SK-N-SH (cell line): ENCODE measurements around the gene LTBP2. TPM values are rescaled to one million over a fixed set of nuclear protein-coding genes. Genes with fewer than 3 reads are reported as not detected.

Experiments used
- CTCF ChIA-PET: fragments of 300-600, 350-600 bp; formaldehyde crosslinking; extraction: SDS; loops from one replicate; lab custom pipeline; 2021; lab: Yijun Ruan, JAX
- POLR2A ChIA-PET: fragments of 350-600 bp; sonication (Branson Sonifier 250); formaldehyde crosslinking; extraction: SDS; loops from one replicate; lab custom pipeline; 2020; ENCODE audit warnings: antibody characterized with exemption, inconsistent platforms; lab: Yijun Ruan, JAX
- DNase-seq: peaks from one replicate; pipeline ENCODE4 v3.0.0; 2012
- H2AFZ ChIP-seq: fragments of 200-600 bp; sonication (generic); 2 replicates; pipeline ENCODE4 v1.8.1; 2016; ENCODE audit warnings: antibody characterized with exemption, mild to moderate bottlenecking, low read depth
- H3F3A ChIP-seq: fragments of 200-600 bp; sonication (generic); replicated peaks from 2 replicates; pipeline ENCODE3; 2016; ENCODE audit warnings: antibody characterized with exemption, mild to moderate bottlenecking; ENCODE audit not compliant: insufficient read depth
- H3K27ac ChIP-seq, 2 experiments: fragments of 200-500 bp in 1 of 2; fragments of 200-600 bp in 1 of 2; sonication (Bioruptor generic) in 1 of 2; sonication (generic), shearing (Covaris generic) in 1 of 2; 2 replicates each; pipeline versions ENCODE4 v1.5.1 to v1.6.1; 2014 to 2016; ENCODE audit warnings: low read depth in 2 of 2, inconsistent platforms in 1 of 2, low read length in 1 of 2, mild to moderate bottlenecking in 1 of 2, mixed read lengths in 1 of 2
- H3K27me3 ChIP-seq: fragments of 200-600 bp; sonication (generic), shearing (Covaris generic); 2 replicates; pipeline ENCODE4 v1.6.1; 2016; ENCODE audit warnings: mixed run types; ENCODE audit not compliant: insufficient read depth
- H3K36me3 ChIP-seq, 2 experiments: fragments of 200-500 bp in 1 of 2; fragments of 200-600 bp in 1 of 2; sonication (Bioruptor generic) in 1 of 2; sonication (generic) in 1 of 2; replicated peaks in 1 of 2; 2 replicates each; pipeline versions ENCODE3 to v1.5.1; 2014 to 2016; ENCODE audit warnings: low read length in 1 of 2, mild to moderate bottlenecking in 1 of 2; ENCODE audit not compliant: insufficient read depth in 2 of 2, control insufficient read depth in 1 of 2
- H3K4me1 ChIP-seq, 2 experiments: fragments of 200-500 bp in 1 of 2; fragments of 200-600 bp in 1 of 2; sonication (Bioruptor generic) in 1 of 2; sonication (generic), shearing (Covaris generic) in 1 of 2; 2 replicates each; pipeline versions ENCODE4 v1.5.1 to v1.6.1; 2014 to 2016; ENCODE audit warnings: low read depth in 1 of 2, low read length in 1 of 2, mixed run types in 1 of 2; ENCODE audit not compliant: insufficient read depth in 2 of 2, control insufficient read depth in 1 of 2
- H3K4me2 ChIP-seq: fragments of 200-600 bp; sonication (generic), shearing (Covaris generic); 2 replicates; pipeline ENCODE4 v1.6.1; 2017; ENCODE audit warnings: mixed run types
- H3K4me3 ChIP-seq, 2 experiments: fragments of 200-500 bp in 1 of 2; fragments of 200-600 bp in 1 of 2; sonication (Bioruptor generic) in 1 of 2; sonication (generic), shearing (Covaris generic) in 1 of 2; 2 replicates each; pipeline versions ENCODE4 v1.5.1 to v1.8.1; 2014 to 2016; ENCODE audit warnings: low read depth in 2 of 2, inconsistent platforms in 1 of 2, low read length in 1 of 2, mild to moderate bottlenecking in 1 of 2, mixed read lengths in 1 of 2, moderate library complexity in 1 of 2
- H3K79me2 ChIP-seq: fragments of 200-600 bp; sonication (generic); 2 replicates; pipeline ENCODE4 v1.8.1; 2017; ENCODE audit warnings: mild to moderate bottlenecking; ENCODE audit not compliant: insufficient read depth
- H3K9ac ChIP-seq: fragments of 200-600 bp; sonication (generic); 2 replicates; pipeline ENCODE4 v1.6.1; 2017; ENCODE audit warnings: mixed run types
- H3K9me2 ChIP-seq: fragments of 200-600 bp; sonication (generic); 2 replicates; pipeline ENCODE4 v1.6.1; 2017; ENCODE audit warnings: mixed run types
- H3K9me3 ChIP-seq: fragments of 200-600 bp; sonication (generic); 2 replicates; pipeline ENCODE4 v1.6.1; 2017; ENCODE audit warnings: mixed run types, mild to moderate bottlenecking, moderate library complexity
- H4K20me1 ChIP-seq: fragments of 200-600 bp; sonication (generic); 2 replicates; pipeline ENCODE4 v1.6.1; 2017; ENCODE audit warnings: mild to moderate bottlenecking, mixed run types; ENCODE audit not compliant: insufficient read depth
- ELF1 ChIP-seq: IDR thresholded peaks from 2 replicates; pipeline ENCODE4 v1.4.0; 2012
- EP300 ChIP-seq, 2 experiments: IDR thresholded peaks; 2 replicates each; pipeline versions ENCODE4 v1.4.0 to v1.6.1; 2012; ENCODE audit warnings: borderline replicate concordance in 1 of 2, low read depth in 1 of 2, low read length in 1 of 2
- FOSL2 ChIP-seq: IDR thresholded peaks from 2 replicates; pipeline ENCODE4 v1.4.0; 2012; ENCODE audit warnings: low read depth, mild to moderate bottlenecking, moderate library complexity, borderline replicate concordance
- IRF3 ChIP-seq: fragments of 150-350 bp; IDR thresholded peaks from 2 replicates; pipeline ENCODE4 v1.6.1; 2016; ENCODE audit warnings: mild to moderate bottlenecking, low read depth, low read length
- JUND ChIP-seq: IDR thresholded peaks from 2 replicates; pipeline ENCODE4 v1.4.0; 2012
- NRF1 ChIP-seq: IDR thresholded peaks from 2 replicates; pipeline ENCODE4 v1.6.1; 2012; ENCODE audit warnings: low read depth, mild to moderate bottlenecking, low read length
- PBX3 ChIP-seq: IDR thresholded peaks from 2 replicates; pipeline ENCODE4; 2012
- REST ChIP-seq: IDR thresholded peaks from 2 replicates; pipeline ENCODE4 v1.6.1; 2012; ENCODE audit warnings: mild to moderate bottlenecking, low read depth, low read length, moderate library complexity
- TAF1 ChIP-seq: IDR thresholded peaks from 2 replicates; pipeline ENCODE4 v1.6.1; 2012; ENCODE audit warnings: low read depth, mild to moderate bottlenecking, low read length, moderate library complexity, borderline replicate concordance
- TEAD4 ChIP-seq: IDR thresholded peaks from 2 replicates; pipeline ENCODE4 v1.4.0; 2012; ENCODE audit warnings: mild to moderate bottlenecking, borderline replicate concordance; ENCODE audit not compliant: insufficient read depth
- ZBTB33 ChIP-seq: IDR thresholded peaks from 2 replicates; pipeline ENCODE4 v1.4.0; 2012; ENCODE audit warnings: low read depth, borderline replicate concordance
- WGBS: methylation state at CpG from one replicate; pipeline ENCODE4 v1.1.6; 2017; ENCODE audit warnings: low lambda C conversion rate; 5-methylcytosine and 5-hydroxymethylcytosine counted together
- polyA plus RNA-seq, 3 experiments: library from polyadenylated mRNA; depleted of rRNA; stranded (reverse); fragments of >200 nt; gene quantifications; 2 replicates each; pipeline ENCODE4 v1.2.3, GENCODE V29; 2012

The LTBP2 gene
- polyA plus RNA-seq, 1 of the 3 experiments (the other 2 are of a cell fraction): 58.8 TPM

GRCh38 chr14:74586681-74587362 is 25.2 kb downstream of the LTBP2 start (continued):
- TF ChIP-seq EP300 (IDR thresholded peaks at IDR 0.05; ENCODE audit: borderline replicate concordance in 1 of 2, low read depth in 1 of 2, low read length in 1 of 2): no peak
- TF ChIP-seq TAF1: no peak
- no peak for TF ChIP-seq PBX3
- TF ChIP-seq IRF3: no peak
- TF ChIP-seq ELF1: no peak

- Histone ChIP-seq H3K4me2 (peak overlapping the region; percentile 30; the same call in 1 of the 2 replicates), H3K9ac (no peak overlapping the region), H3K4me3 (no peak overlapping the region), H4K20me1 (peaks cover 28% of the 10 kb centered on the region), H3K27me3 (no peaks in the 10 kb centered on the region), H3F3A (peaks cover 38% of the 10 kb centered on the region), H3K4me1 (peaks cover 17 to 23% of the 10 kb centered on the region in 2 experiments; a peak in 3 of 4 replicates), H3K79me2 (peaks cover 99% of the 10 kb centered on the region), H3K27ac (peak overlapping the region in 1 of 2 experiments; percentile 63; a peak in 2 of 4 replicates), H3K36me3 (peaks cover 7 to 28% of the 10 kb centered on the region in 2 experiments), H3K9me3 (no peaks in the 10 kb centered on the region), H3K9me2 (no peaks in the 10 kb centered on the region), H2AFZ (no peak overlapping the region)
- TF ChIP-seq ZBTB33 (no peak), FOSL2 (no peak), NRF1 (no peak), JUND (no peak), ELF1 (no peak), REST (no peak), TEAD4 (no peak)
- ChIA-PET CTCF (interaction anchor here (0.7 to 2.0 kb wide), 5 partner anchors 23 to 81 kb away, joined by 3 to 9 read pairs (median 4); partner anchors contain the start of gene LTBP2), POLR2A (no interaction called here)
- no peak for DNase-seq
- WGBS: 93% methylated on average over 20 of the region's 33 CpGs
These were observed 26.4 kb downstream of the LTBP2 start for GRCh38 chr14:74585406-74586335.
